ENCODE measurements around the gene CR2. TPM values are rescaled to one million over a fixed set of nuclear protein-coding genes. Genes with fewer than 3 reads are reported as not detected.

The CR2 gene
- total RNA-seq, 1 donor from 2014 or later = not detected

- DNase-seq (ENCODE audit: low spot score) = no peak
- no peak for TF ChIP-seq CTCF (IDR thresholded peaks at IDR 0.05; ENCODE audit: unreplicated experiment)
- no peak overlapping the region for H3K4me3 Mint-ChIP-seq (ENCODE audit: unreplicated experiment)
- H3K4me1 Mint-ChIP-seq (ENCODE audit: unreplicated experiment) = no peaks in the 10 kb centered on the region
- H3K27ac Mint-ChIP-seq (ENCODE audit: unreplicated experiment) = no peak overlapping the region
- no peaks in the 10 kb centered on the region for H3K27me3 Mint-ChIP-seq (ENCODE audit: unreplicated experiment)
- H3K9me3 Mint-ChIP-seq (ENCODE audit: unreplicated experiment) = no peaks in the 10 kb centered on the region
- H3K36me3 Mint-ChIP-seq (ENCODE audit: low read depth, unreplicated experiment) = no peaks in the 10 kb centered on the region
Observed at GRCh38 chr1:207470927-207471326, 16.8 kb downstream of the CR2 start.

GRCh38 chr1:207474210-207474609 is 20.1 kb downstream of the CR2 start:
- no peaks in the 10 kb centered on the region for H3K27me3 Mint-ChIP-seq (ENCODE audit: unreplicated experiment)
- no peak overlapping the region for H3K27ac Mint-ChIP-seq (ENCODE audit: unreplicated experiment)
- no peaks in the 10 kb centered on the region for H3K36me3 Mint-ChIP-seq (ENCODE audit: low read depth, unreplicated experiment)
- TF ChIP-seq CTCF (IDR thresholded peaks at IDR 0.05; ENCODE audit: unreplicated experiment) = no peak
- no peak overlapping the region for H3K4me3 Mint-ChIP-seq (ENCODE audit: unreplicated experiment)
- no peaks in the 10 kb centered on the region for H3K4me1 Mint-ChIP-seq (ENCODE audit: unreplicated experiment)
- H3K9me3 Mint-ChIP-seq (ENCODE audit: unreplicated experiment) = no peaks in the 10 kb centered on the region
- no peak for DNase-seq (ENCODE audit: low spot score)

DNA sequence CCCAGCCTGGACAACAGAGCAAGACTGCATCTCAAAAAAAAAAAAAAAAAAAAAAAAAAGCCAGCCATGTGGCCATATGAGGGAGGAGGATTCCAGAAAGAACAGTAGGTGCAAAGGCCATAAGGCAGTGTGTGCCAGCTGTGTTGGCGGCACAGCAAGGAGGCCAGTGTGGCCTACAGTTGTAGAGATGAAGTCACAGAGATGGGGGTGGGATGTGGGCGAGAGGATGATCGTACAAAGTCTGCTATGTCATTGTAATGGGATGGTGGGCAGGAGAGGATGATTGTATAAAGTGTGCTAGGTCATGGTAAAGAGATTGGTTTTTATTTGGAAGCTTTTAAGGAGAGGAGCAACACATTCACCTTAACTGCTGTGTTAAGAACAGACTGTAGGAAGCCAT is 32.1 kb downstream of the CR2 start:
- peaks cover 2% of the 10 kb centered on the region for H3K27me3 Mint-ChIP-seq (ENCODE audit: unreplicated experiment)
- H3K9me3 Mint-ChIP-seq (ENCODE audit: unreplicated experiment) = no peaks in the 10 kb centered on the region
- H3K4me3 Mint-ChIP-seq (ENCODE audit: unreplicated experiment) = no peak overlapping the region
- DNase-seq (ENCODE audit: low spot score) = no peak
- H3K36me3 Mint-ChIP-seq (ENCODE audit: low read depth, unreplicated experiment) = no peaks in the 10 kb centered on the region
- no peak overlapping the region for H3K27ac Mint-ChIP-seq (ENCODE audit: unreplicated experiment)
- H3K4me1 Mint-ChIP-seq (ENCODE audit: unreplicated experiment) = no peaks in the 10 kb centered on the region
- TF ChIP-seq CTCF (IDR thresholded peaks at IDR 0.05; ENCODE audit: unreplicated experiment) = no peak

GRCh38 chr1:207487636-207488035 is 33.5 kb downstream of the CR2 start:
- Mint-ChIP-seq H3K9me3 (ENCODE audit: unreplicated experiment) (no peaks in the 10 kb centered on the region), H3K27me3 (ENCODE audit: unreplicated experiment) (peaks cover 2% of the 10 kb centered on the region)
- TF ChIP-seq CTCF (IDR thresholded peaks at IDR 0.05; ENCODE audit: unreplicated experiment) = no peak

GRCh38 chr1:207493212-207493611 is 39.1 kb downstream of the CR2 start:
- Mint-ChIP-seq H3K27ac (ENCODE audit: unreplicated experiment) (no peak overlapping the region), H3K4me3 (ENCODE audit: unreplicated experiment) (no peak overlapping the region), H3K9me3 (ENCODE audit: unreplicated experiment) (no peaks in the 10 kb centered on the region), H3K36me3 (ENCODE audit: low read depth, unreplicated experiment) (no peaks in the 10 kb centered on the region), H3K4me1 (ENCODE audit: unreplicated experiment) (peaks cover 7% of the 10 kb centered on the region), H3K27me3 (ENCODE audit: unreplicated experiment) (peaks cover 6% of the 10 kb centered on the region)
- no peak for TF ChIP-seq CTCF (IDR thresholded peaks at IDR 0.05; ENCODE audit: unreplicated experiment)
- no peak for DNase-seq (ENCODE audit: low spot score)

More at GRCh38 chr1:207487636-207488035, 33.5 kb downstream of the CR2 start:
- Mint-ChIP-seq H3K27ac (ENCODE audit: unreplicated experiment) (no peak overlapping the region), H3K36me3 (ENCODE audit: low read depth, unreplicated experiment) (no peaks in the 10 kb centered on the region), H3K4me3 (ENCODE audit: unreplicated experiment) (no peak overlapping the region), H3K4me1 (ENCODE audit: unreplicated experiment) (no peaks in the 10 kb centered on the region)
- DNase-seq (ENCODE audit: low spot score) = no peak
